HepG2 (cell line): ENCODE data around the gene PSKH1. TPM values are rescaled to one million over a fixed set of nuclear protein-coding genes. Genes with fewer than 3 reads are reported as not detected.

Source experiments
- AKAP8 ChIP-seq: sonication (generic); formaldehyde crosslinking; IDR thresholded peaks from 2 replicates; pipeline ENCODE4 v1.5.1; 2020; ENCODE audit warnings: mild to moderate bottlenecking, missing genetic modification reagents
- ARHGAP35 ChIP-seq: sonication (generic); formaldehyde crosslinking; IDR thresholded peaks from 2 replicates; pipeline ENCODE4 v1.9.0; 2022; ENCODE audit warnings: mild to moderate bottlenecking, inconsistent platforms, moderate library complexity, missing genetic modification reagents, borderline replicate concordance
- ATAD3A ChIP-seq: sonication (generic); formaldehyde crosslinking; IDR thresholded peaks from 2 replicates; pipeline ENCODE4 v1.4.0; 2020; ENCODE audit warnings: missing genetic modification reagents
- BRD4 ChIP-seq: sonication (generic); formaldehyde crosslinking; IDR thresholded peaks from 2 replicates; pipeline ENCODE4 v1.4.0; 2020; ENCODE audit warnings: missing genetic modification reagents
- DR1 ChIP-seq: sonication (generic); formaldehyde crosslinking; IDR thresholded peaks from 2 replicates; pipeline ENCODE4 v1.8.0; 2021; ENCODE audit warnings: mild to moderate bottlenecking, missing genetic modification reagents, inconsistent platforms
- HNRNPLL ChIP-seq: fragments of 200-400 bp; formaldehyde crosslinking; IDR thresholded peaks from 2 replicates; pipeline ENCODE4 v1.6.1; 2017; ENCODE audit warnings: mild to moderate bottlenecking, low read depth, low read length; ENCODE audit not compliant: poor library complexity, severe bottlenecking
- MATR3 ChIP-seq: sonication (generic); formaldehyde crosslinking; IDR thresholded peaks from 2 replicates; pipeline ENCODE4 v1.4.0; 2020; ENCODE audit warnings: missing genetic modification reagents
- MED8 ChIP-seq: sonication (generic); formaldehyde crosslinking; IDR thresholded peaks from 2 replicates; pipeline ENCODE4 v1.8.1; 2023; ENCODE audit warnings: mild to moderate bottlenecking, missing genetic modification reagents; ENCODE audit not compliant: insufficient replicate concordance
- MEF2D ChIP-seq: sonication (generic); formaldehyde crosslinking; IDR thresholded peaks from 2 replicates; pipeline ENCODE4 v1.5.1; 2020; ENCODE audit warnings: mild to moderate bottlenecking, missing genetic modification reagents
- MIXL1 ChIP-seq: IDR thresholded peaks from 2 replicates; pipeline ENCODE4 v1.6.1; 2016
- RXRA ChIP-seq: sonication (generic); formaldehyde crosslinking; IDR thresholded peaks from 2 replicates; pipeline ENCODE4 v1.5.1; 2020; ENCODE audit warnings: missing genetic modification reagents
- RXRB ChIP-seq: IDR thresholded peaks from 2 replicates; pipeline ENCODE4 v1.6.1; 2016; ENCODE audit warnings: borderline replicate concordance, missing genetic modification reagents, missing compliant biosample characterization
- SALL2 ChIP-seq: sonication (generic); formaldehyde crosslinking; IDR thresholded peaks from 2 replicates; pipeline ENCODE4 v1.8.1; 2023; ENCODE audit warnings: mild to moderate bottlenecking, missing genetic modification reagents, inconsistent platforms
- SAP130 ChIP-seq: IDR thresholded peaks from 2 replicates; pipeline ENCODE4 v1.6.1; 2016; ENCODE audit warnings: low read depth
- SMAD1 ChIP-seq: sonication (generic); formaldehyde crosslinking; IDR thresholded peaks from 2 replicates; pipeline ENCODE4 v1.4.0; 2020; ENCODE audit warnings: missing genetic modification reagents, low read depth, mild to moderate bottlenecking, borderline replicate concordance
- SOX5 ChIP-seq: IDR thresholded peaks from 2 replicates; pipeline ENCODE4 v1.6.1; 2016; ENCODE audit warnings: borderline replicate concordance
- THAP11 ChIP-seq: IDR thresholded peaks from 2 replicates; pipeline ENCODE4 v1.6.1; 2016; ENCODE audit warnings: missing biosample characterization, missing genetic modification reagents
- XRCC5 ChIP-seq: fragments of 200-400 bp; formaldehyde crosslinking; optimal IDR thresholded peaks from 2 replicates; pipeline ENCODE3; 2017; ENCODE audit warnings: mild to moderate bottlenecking, low read length
- ZNF331 ChIP-seq: sonication (generic); formaldehyde crosslinking; IDR thresholded peaks from 2 replicates; pipeline ENCODE4 v1.4.0; 2020; ENCODE audit warnings: missing genetic modification reagents
- polyA plus RNA-seq, 8 experiments: library from polyadenylated mRNA; depleted of rRNA in 3 of 8; stranded (reverse) in 7 of 8; unstranded in 1 of 8; fragments of >200 nt; fragmentation: Illumina TruSeq in 4 of 8; extraction: Trizol in 4 of 8; gene quantifications; 2 replicates each; pipeline versions ENCODE4 v1.2.1 to v1.2.3, GENCODE V29; 2011 to 2016; ENCODE audit warnings: low read depth in 4 of 8, missing spikeins in 1 of 8, mixed read lengths in 1 of 8; ENCODE audit not compliant: insufficient read depth in 1 of 8
- total RNA-seq, 5 experiments: library from RNA; depleted of rRNA; stranded (reverse); fragments of >200 nt; fragmentation: Illumina TruSeq; extraction: Trizol; gene quantifications; 2 replicates each; pipeline ENCODE4 v1.2.3, GENCODE V29; 2016; ENCODE audit warnings: low read depth in 1 of 5
- TF ChIP-seq, protein P1 (sequence below): sonication (generic); formaldehyde crosslinking; IDR thresholded peaks from 2 replicates; pipeline ENCODE4 v1.9.0; 2021; ENCODE audit warnings: missing genetic modification reagents, mild to moderate bottlenecking, borderline replicate concordance
- TF ChIP-seq, protein P2 (sequence below): sonication (generic); formaldehyde crosslinking; IDR thresholded peaks from 2 replicates; pipeline ENCODE4 v1.9.0; 2022; ENCODE audit warnings: missing genetic modification reagents, mild to moderate bottlenecking, borderline replicate concordance
- TF ChIP-seq, protein P3 (sequence below): sonication (generic); formaldehyde crosslinking; IDR thresholded peaks from 2 replicates; pipeline ENCODE4 v1.9.0; 2021; ENCODE audit warnings: missing genetic modification reagents, borderline replicate concordance
- TF ChIP-seq, protein P4 (sequence below): sonication (generic); formaldehyde crosslinking; IDR thresholded peaks from 2 replicates; pipeline ENCODE4 v1.4.0; 2020; ENCODE audit warnings: missing genetic modification reagents
- TF ChIP-seq, protein P5 (sequence below): sonication (generic); formaldehyde crosslinking; IDR thresholded peaks from 2 replicates; pipeline ENCODE4 v1.5.1; 2020; ENCODE audit warnings: missing genetic modification reagents, mild to moderate bottlenecking, borderline replicate concordance

PSKH1 gene
- total and polyA plus RNA-seq, 2 of the 13 experiments (the other 11 are each of a cell fraction or from before 2014, with no cell fraction given) = 8.4 to 19.1 TPM

DNA sequence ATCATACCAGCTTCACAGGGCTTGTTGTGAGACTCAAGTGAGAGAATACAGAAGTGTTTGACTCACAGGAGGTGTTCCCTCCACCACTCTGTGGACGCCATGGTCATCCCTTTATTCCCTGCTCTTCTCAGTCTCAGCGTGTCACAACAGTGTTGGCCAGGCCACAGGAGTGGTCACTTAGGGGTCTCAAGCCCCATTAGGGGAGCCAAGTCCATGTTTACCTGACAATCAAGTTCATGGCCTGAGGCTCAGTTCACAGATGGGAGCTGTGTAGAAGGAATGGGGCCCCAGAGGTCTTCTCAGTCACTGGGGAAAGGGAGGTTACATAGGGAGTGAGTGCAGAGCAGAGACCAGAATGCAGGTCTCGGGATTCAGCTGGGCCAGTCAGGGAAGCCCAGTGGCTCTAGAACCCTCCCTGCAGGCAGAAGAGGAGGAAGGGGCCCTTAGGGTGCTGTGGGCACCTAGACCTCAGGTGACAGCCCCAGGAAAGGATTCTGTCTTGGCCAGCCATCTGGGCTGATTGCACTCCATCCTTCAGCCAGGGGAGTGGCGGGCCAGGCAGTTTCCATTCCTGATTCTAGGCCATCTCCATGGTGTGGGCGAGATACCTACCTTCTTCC lies 36.0 kb upstream of the PSKH1 start (continued):
- TF ChIP-seq ZNF331 (CRISPR knock-in tag) (no peak), MED8 (CRISPR knock-in tag) (no peak), ATAD3A (CRISPR knock-in tag) (no peak), AKAP8 (CRISPR knock-in tag) (no peak), MATR3 (CRISPR knock-in tag) (no peak), BRD4 (no peak), RXRA (peak; percentile 39; the same call in 1 of the 2 replicates), HNRNPLL (no peak), THAP11 (no peak), SOX5 (CRISPR knock-in tag) (no peak), SALL2 (CRISPR knock-in tag) (no peak), RXRB (CRISPR knock-in tag) (peak; percentile 27; the same call in 1 of the 2 replicates), ARHGAP35 (0 out of 2 replicates have a peak, but pooled peaks have one; percentile 34), SMAD1 (CRISPR knock-in tag) (no peak), MIXL1 (no peak), XRCC5 (peak; percentile 18), SAP130 (CRISPR knock-in tag) (no peak), DR1 (CRISPR knock-in tag) (no peak), MEF2D (no peak)
- TF ChIP-seq, protein P1, sequence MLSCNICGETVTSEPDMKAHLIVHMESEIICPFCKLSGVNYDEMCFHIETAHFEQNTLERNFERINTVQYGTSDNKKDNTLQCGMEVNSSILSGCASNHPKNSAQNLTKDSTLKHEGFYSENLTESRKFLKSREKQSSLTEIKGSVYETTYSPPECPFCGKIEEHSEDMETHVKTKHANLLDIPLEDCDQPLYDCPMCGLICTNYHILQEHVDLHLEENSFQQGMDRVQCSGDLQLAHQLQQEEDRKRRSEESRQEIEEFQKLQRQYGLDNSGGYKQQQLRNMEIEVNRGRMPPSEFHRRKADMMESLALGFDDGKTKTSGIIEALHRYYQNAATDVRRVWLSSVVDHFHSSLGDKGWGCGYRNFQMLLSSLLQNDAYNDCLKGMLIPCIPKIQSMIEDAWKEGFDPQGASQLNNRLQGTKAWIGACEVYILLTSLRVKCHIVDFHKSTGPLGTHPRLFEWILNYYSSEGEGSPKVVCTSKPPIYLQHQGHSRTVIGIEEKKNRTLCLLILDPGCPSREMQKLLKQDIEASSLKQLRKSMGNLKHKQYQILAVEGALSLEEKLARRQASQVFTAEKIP (CRISPR knock-in tag) = no peak
- TF ChIP-seq, protein P2, sequence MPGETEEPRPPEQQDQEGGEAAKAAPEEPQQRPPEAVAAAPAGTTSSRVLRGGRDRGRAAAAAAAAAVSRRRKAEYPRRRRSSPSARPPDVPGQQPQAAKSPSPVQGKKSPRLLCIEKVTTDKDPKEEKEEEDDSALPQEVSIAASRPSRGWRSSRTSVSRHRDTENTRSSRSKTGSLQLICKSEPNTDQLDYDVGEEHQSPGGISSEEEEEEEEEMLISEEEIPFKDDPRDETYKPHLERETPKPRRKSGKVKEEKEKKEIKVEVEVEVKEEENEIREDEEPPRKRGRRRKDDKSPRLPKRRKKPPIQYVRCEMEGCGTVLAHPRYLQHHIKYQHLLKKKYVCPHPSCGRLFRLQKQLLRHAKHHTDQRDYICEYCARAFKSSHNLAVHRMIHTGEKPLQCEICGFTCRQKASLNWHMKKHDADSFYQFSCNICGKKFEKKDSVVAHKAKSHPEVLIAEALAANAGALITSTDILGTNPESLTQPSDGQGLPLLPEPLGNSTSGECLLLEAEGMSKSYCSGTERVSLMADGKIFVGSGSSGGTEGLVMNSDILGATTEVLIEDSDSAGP (CRISPR knock-in tag) = peak; percentile 36; the same call in 1 of the 2 replicates
- TF ChIP-seq, protein P3, sequence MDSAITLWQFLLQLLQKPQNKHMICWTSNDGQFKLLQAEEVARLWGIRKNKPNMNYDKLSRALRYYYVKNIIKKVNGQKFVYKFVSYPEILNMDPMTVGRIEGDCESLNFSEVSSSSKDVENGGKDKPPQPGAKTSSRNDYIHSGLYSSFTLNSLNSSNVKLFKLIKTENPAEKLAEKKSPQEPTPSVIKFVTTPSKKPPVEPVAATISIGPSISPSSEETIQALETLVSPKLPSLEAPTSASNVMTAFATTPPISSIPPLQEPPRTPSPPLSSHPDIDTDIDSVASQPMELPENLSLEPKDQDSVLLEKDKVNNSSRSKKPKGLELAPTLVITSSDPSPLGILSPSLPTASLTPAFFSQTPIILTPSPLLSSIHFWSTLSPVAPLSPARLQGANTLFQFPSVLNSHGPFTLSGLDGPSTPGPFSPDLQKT (CRISPR knock-in tag) = no peak
- TF ChIP-seq, protein P4, sequence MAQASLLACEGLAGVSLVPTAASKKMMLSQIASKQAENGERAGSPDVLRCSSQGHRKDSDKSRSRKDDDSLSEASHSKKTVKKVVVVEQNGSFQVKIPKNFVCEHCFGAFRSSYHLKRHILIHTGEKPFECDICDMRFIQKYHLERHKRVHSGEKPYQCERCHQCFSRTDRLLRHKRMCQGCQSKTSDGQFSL (CRISPR knock-in tag) = no peak
- TF ChIP-seq, protein P5, sequence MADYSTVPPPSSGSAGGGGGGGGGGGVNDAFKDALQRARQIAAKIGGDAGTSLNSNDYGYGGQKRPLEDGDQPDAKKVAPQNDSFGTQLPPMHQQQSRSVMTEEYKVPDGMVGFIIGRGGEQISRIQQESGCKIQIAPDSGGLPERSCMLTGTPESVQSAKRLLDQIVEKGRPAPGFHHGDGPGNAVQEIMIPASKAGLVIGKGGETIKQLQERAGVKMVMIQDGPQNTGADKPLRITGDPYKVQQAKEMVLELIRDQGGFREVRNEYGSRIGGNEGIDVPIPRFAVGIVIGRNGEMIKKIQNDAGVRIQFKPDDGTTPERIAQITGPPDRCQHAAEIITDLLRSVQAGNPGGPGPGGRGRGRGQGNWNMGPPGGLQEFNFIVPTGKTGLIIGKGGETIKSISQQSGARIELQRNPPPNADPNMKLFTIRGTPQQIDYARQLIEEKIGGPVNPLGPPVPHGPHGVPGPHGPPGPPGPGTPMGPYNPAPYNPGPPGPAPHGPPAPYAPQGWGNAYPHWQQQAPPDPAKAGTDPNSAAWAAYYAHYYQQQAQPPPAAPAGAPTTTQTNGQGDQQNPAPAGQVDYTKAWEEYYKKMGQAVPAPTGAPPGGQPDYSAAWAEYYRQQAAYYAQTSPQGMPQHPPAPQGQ = no peak
